GM23338 (cell line): ENCODE measurements around the gene VPS35.

Source experiments
- CTCF ChIP-seq, 2 experiments: fragments of 200-600 bp in 1 of 2; sonication (generic) in 1 of 2; conservative IDR thresholded peaks; 2 replicates each; pipeline versions ENCODE4 v1.5.1 to v1.6.1; 2016 to 2017; ENCODE audit warnings: antibody characterized with exemption in 2 of 2, low read depth in 2 of 2, mild to moderate bottlenecking in 2 of 2, moderate library complexity in 1 of 2
- EZH2 ChIP-seq: fragments of 200-600 bp; sonication (generic); IDR thresholded peaks from one replicate; pipeline ENCODE4 v1.8.0; 2017; ENCODE audit warnings: antibody characterized with exemption, mild to moderate bottlenecking, low read depth; ENCODE audit not compliant: unreplicated experiment
- EZH2phosphoT487 ChIP-seq: fragments of 200-600 bp; sonication (generic); IDR thresholded peaks from one replicate; pipeline ENCODE4 v1.8.1; 2018; ENCODE audit warnings: antibody characterized with exemption; ENCODE audit not compliant: unreplicated experiment
- ZNF331 ChIP-seq: fragments of 250-450 bp; sonication (Bioruptor Pico); IDR thresholded peaks from 2 replicates; pipeline ENCODE4 v1.5.0; 2020; ENCODE audit warnings: low read depth, mild to moderate bottlenecking, moderate library complexity

GRCh38 chr16:46729326-46729995, 40.5 kb upstream of the VPS35 start:
- no peak for TF ChIP-seq CTCF (conservative IDR thresholded peaks at IDR 0.05; ENCODE audit: low read depth in 2 of 2)
- no peak for TF ChIP-seq EZH2
- no peak for TF ChIP-seq ZNF331 (CRISPR knock-in tag)
- no peak for TF ChIP-seq EZH2phosphoT487
